Stimulated activated CD8-positive, alpha-beta memory T cell treated with anti-CD3 and anti-CD28 coated beads, Interleukin-15, amount 100 ng/mL, for 24 hours (primary cell): ENCODE results near the gene SPO11.
"Not testable (repeated sequence)": the region's sequence is repeated elsewhere in the genome, so short reads cannot be mapped to it uniquely, and the experiment has no call there.

Experiments
- DNase-seq: peaks from one replicate; pipeline ENCODE4 v3.0.0-alpha.2; 2020; ENCODE audit warnings: low read depth

The SPO11 gene

DNA sequence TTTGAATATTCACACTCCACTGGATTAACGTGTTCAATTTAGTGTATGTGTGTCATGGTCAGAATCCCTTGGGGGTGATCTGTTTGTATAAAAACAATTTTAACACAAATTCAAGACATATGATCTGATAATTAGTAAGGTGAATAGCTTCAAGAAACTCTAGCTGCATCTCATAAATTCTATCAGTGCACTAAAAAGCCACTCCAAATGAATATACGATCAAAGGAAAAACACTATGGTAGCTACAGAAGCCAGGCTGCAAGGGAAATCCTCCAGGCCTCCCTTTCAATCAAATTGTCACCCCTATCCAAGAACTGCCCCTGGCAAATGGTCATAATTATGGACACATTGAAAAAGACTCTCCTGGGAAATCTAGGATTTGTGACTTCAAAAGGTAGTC, 12.1 kb downstream of the SPO11 start:
- no peak for DNase-seq

- DNase-seq: no peak
These were observed 13.2 kb downstream of the SPO11 start for GRCh38 chr20:57342829-57343228.

GRCh38 chr20:57346477-57346876, 16.9 kb downstream of the SPO11 start:
- DNase-seq: peak; percentile 33

DNA sequence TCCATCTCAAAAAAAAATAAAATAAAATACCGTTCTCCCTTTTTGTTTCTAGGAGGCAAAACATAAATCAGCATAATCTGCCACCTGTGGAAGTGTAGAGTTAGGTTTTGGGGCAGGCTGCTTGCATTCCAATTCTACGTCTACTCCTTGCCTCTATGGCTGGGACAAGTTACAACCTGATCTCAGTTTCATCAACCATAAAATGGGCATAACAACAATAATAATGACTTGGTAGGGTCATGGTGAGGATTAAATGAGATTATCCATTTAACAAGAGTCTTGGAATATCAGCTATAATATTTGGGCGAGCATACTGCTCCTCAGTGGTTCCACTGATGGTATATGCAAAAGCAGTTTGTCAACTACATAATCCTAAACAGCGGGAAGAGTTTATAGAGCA, 17.8 kb downstream of the SPO11 start:
- DNase-seq: no peak

DNA sequence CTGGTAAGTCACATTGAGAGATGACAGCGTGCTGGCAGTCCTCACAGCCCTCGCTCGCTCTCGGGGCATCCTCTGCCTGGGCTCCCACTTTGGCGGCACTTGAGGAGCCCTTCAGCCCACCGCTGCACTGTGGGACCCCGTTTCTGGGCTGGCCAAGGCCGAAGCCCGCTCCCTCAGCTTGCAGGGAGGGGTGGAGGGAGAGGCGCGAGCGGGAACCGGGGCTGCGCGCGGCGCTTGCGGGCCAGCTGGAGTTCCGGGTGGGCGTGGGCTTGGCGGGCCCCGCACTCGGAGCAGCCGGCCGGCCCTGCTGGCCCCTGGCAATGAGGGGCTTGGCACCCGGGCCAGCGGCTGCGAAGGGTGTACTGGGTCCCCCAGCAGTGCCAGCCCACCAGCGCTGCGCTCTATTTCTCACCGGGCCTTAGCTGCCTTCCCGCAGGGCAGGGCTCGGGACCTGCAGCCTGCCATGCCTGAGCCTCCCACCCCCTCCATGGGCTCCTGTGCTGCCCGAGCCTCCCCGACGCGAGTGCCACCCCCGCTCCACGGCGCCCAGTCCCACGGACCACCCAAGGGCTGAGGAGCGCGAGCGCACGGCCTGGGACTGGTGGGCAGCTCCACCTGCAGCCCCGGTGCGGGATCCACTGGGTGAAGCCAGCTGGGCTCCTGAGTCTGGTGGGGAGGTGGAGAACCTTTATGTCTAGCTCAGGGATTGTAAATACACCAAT, 18.8 kb downstream of the SPO11 start:
- DNase-seq: not testable (repeated sequence)

DNA sequence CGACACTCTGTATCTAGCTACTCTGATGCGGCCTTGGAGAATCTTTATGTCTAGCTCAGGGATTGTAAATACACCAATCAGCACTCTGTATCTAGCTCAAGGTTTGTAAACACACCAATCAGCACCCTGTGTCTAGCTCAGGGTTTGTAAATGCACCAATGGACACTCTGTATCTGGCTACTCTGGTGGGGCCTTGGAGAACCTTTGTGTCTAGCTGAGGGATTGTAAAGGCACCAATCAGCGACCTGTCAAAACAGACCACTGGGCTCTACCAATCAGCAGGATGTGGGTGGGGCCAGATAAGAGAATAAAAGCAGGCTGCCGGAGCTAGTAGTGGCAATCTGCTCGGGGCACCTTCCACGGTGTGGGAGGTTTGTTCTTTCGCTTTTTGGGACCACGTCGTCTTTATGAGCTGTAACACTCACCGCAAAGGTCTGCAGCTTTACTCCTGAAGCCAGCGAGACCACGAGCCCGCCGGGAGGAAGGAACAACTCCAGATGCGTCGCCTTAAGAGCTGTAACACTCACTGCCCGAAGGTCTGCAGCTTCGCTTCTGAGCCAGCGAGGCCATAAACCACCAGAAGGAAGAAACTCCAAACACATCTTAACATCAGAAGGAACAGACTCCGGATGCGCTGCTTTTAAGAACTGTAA, 19.4 kb downstream of the SPO11 start:
- not testable (repeated sequence) for DNase-seq

- no peak for DNase-seq
These were observed 20.6 kb downstream of the SPO11 start for GRCh38 chr20:57350081-57350710.

DNA sequence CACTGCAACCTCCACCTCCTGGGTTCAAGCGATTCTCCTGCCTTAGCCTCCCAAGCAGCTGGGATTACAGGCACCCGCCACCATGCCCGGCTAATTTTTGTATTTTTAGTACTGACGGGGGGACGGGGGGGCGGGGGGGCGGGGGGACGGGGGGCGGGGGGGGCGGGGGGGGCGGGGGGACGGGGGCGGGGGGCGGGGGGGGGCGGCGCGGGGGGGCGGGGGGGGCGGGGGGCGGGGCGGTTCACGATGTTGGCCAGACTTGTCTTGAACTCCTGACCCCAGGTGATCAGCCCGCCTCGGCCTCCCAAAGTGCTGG, 21.1 kb downstream of the SPO11 start:
- DNase-seq: not testable (repeated sequence)

GRCh38 chr20:57351042-57351783, 21.6 kb downstream of the SPO11 start, which contains the start of gene RAE1:
Gene RAE1, plus strand, starts transcription at chr20:57351255. Its CDS starts 2,784 bp downstream, at chr20:57354039.
- peak; percentile 80 for DNase-seq

- no peak for DNase-seq
These were observed 22.7 kb downstream of the SPO11 start for GRCh38 chr20:57352305-57352704.

DNA sequence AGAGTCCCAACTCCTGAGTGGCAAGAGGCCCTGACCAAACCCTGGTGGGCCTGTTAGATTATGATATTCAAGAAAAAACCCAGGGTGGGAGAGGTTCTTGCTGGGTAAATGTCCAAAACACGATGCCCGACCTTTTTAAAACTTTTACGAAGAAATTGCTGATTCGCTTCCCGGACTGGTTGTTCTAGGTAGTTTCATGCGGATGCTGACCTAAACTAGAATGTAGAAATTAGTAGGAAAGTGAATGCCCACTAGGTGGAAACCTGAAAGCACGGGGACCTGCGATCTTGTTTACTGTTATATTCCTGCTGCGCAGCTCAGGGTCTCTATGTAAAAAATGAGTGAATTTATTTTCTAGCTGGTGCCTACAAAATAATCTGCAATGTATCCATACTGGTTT, 23.7 kb downstream of the SPO11 start:
- DNase-seq: no peak

- no peak for DNase-seq
These were observed 31.9 kb downstream of the SPO11 start for GRCh38 chr20:57361517-57361916.

GRCh38 chr20:57364451-57364850, 34.8 kb downstream of the SPO11 start:
- DNase-seq: no peak

DNA sequence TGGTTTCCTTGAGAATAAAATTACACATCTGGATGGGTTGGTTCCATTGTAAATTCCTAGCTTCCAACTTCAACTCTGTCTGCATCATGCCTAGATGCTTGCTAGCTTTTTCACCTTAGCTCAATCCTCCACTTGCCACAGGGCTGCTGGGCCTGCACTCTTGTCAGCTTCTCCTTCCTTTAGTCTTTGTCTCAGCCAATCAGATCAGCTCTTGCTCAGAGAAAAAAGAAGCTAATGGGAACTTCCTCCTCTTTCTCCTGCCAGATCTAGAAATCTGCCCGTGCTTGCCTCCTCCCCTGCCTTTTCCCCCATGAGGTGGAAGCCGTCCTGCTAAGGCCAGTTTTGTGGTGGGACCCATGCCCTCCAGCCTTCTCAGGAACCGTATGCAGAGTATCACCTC, 40.0 kb downstream of the SPO11 start:
- no peak for DNase-seq

DNA sequence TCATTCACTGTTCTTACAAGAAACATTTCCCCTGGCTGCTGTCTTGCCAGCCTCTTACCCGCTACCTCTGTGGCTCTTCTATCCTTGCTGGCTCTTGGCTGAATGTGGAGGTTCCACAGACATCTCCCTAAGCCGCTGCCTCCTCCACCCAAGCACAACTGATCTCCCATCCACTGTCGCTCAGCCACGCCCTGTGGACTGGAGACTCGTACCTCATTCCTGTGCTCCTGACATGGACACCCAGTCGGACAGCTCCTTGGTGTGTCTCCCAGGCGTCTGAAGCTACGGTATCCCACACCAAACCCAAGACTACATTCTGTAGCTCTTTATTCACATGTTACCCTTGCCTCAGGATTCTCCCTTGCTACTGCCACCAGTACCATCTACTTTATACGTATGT, 40.7 kb downstream of the SPO11 start:
- no peak for DNase-seq

GRCh38 chr20:57371363-57371762, 41.8 kb downstream of the SPO11 start:
- no peak for DNase-seq

GRCh38 chr20:57372157-57372556, 42.6 kb downstream of the SPO11 start:
- no peak for DNase-seq

GRCh38 chr20:57372581-57373350, 43.2 kb downstream of the SPO11 start:
- DNase-seq: no peak

DNA sequence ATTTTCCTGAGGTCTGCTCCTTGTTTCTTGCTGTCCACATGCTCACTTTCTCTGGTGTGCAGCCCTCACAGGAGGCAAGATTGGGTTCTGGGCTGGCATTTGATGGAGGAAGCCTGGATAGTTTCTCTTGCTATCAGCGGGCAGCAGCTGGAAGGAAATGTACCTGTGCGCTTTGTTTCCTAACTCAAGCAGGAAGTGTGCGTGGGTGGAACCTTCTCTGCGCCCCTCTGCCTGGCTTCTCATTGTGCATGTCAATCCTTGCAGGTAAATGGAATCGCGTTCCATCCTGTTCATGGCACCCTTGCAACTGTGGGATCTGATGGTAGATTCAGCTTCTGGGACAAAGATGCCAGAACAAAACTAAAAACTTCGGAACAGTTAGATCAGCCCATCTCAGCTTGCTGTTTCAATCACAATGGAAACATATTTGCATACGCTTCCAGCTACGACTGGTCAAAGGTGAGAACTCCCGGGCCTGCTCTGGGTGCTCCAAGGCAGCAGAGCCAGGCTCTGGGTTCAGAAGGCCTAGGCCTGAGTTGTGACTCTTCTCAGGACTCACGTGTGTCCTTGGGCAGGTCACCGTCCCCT, 44.8 kb downstream of the SPO11 start:
- DNase-seq: no peak

DNA sequence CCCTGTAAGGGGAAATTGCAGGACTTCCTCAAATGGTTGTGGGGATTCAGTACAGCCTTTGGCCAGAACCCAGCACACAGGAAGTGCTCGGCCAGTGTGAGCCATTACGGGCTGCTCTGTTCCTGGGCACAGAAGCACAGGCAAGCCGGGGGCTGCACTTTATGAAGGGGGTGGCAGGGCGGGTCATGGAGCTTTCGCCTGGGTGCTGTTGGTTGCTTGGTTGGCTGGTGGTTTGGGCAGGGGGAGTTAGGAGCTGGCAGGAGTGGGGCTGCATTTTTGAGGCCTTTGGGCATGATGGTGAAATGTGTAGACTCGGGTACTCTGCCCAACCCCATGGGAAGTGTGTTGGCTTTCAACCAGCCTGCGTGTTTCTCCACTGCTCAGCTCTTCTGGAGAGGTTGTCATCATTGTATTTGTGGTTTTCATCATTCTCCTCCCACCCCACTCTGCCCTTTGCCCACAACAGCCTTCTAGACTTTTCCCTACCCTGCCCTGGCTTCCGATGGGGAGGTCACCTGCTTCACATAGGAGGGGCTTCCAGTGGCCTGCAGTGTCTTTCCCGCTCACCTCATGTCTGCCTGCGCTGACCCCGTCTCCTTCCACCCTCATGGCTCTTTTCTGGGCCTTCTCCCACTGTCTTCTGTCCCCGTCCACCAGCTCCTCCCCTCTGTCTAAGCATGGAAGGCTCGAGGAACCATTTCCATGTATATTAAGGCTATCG, 45.5 kb downstream of the SPO11 start:
- DNase-seq: no peak
